Stimulated activated CD8-positive, alpha-beta memory T cell treated with anti-CD3 and anti-CD28 coated beads, Interleukin-4, amount 100 ng/mL, for 1 hour (primary cell): ENCODE data around the gene EDDM13.
A peak's percentile ranks its signal among the peaks of the same experiment; 100 is the strongest.
"Not testable (repeated sequence)": the region's sequence is repeated elsewhere in the genome, so short reads cannot be mapped to it uniquely, and the experiment has no call there.

Experiments used
- DNase-seq, 2 donors: peaks; one replicate each; pipeline ENCODE4 v3.0.0-alpha.2; 2020; ENCODE audit warnings: low read depth in 2 of 2, low spot score in 1 of 2

Gene EDDM13

DNA sequence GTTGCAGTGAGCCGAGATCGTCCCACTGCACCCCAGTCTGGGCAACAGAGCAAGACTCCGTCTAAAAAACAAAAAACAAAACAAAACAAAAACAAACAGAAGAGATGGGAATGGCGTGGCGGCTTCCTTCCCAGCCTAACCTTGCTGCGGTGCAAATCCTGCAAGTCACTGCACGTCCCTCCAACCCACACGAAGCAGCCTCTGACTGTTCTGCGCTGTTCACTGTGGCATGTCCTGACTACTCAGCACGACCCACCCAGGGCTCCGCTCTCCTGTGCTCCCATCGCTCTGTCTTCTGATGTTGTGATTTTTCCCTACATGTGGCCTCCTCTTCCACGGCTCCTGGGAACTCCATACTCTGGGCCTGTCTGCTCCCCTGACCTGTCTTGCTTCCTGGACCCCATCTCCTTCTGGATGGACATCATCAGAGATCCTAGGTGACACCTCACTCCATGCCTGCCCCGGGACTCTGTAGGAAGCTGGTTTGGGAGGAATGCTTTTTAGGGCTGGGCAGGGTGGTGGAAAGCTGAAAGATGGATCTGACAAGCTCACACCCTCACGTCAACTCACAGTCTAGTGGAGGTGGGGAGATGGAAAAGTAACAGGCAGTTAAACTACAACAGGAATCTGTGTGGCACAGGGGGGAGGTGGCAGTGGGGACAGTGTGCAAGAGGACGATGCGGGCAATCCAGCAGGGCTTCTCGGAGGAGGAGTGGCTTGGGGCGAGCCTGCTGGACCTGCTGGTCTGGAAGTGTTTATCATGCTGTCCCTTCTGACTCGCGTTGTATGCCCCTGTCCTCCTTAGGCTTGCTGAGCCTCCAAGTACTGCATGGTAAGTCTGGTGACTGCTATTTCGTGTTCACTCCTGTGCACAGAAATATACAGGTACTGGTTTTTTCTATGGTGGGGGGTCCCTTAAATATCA is 23.2 kb downstream of the EDDM13 start:
- DNase-seq = no peak

GRCh38 chr19:56297010-56297409 is 24.5 kb downstream of the EDDM13 start:
- DNase-seq = no peak

- no peak for DNase-seq
These were observed 27.1 kb downstream of the EDDM13 start for GRCh38 chr19:56299688-56300087.

GRCh38 chr19:56301155-56301554 is 28.6 kb downstream of the EDDM13 start:
- DNase-seq = no peak

- no peak for DNase-seq
These were observed 29.5 kb downstream of the EDDM13 start for GRCh38 chr19:56301886-56302620.

GRCh38 chr19:56304243-56304642 is 31.7 kb downstream of the EDDM13 start:
- no peak for DNase-seq

GRCh38 chr19:56306016-56306415 is 33.5 kb downstream of the EDDM13 start:
- no peak for DNase-seq

DNA sequence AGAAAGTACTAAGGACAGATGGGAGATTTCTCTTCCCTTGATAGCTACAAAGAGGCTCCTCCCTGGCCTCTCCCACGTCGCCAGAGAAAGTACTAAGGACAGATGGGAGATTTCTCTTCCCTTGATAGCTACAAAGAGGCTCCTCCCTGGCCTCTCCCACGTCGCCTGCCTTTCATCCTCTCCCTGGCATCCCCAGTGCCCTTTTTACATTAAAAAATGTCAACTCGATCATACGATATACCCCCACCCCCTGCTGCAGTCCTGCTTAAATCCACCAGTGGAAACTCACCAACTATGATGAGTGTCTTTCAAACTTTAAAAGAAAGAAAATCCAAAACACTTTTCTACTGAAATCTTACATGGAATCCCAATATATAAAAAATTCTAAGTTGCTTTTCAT is 34.5 kb downstream of the EDDM13 start:
- DNase-seq = not testable (repeated sequence)

DNA sequence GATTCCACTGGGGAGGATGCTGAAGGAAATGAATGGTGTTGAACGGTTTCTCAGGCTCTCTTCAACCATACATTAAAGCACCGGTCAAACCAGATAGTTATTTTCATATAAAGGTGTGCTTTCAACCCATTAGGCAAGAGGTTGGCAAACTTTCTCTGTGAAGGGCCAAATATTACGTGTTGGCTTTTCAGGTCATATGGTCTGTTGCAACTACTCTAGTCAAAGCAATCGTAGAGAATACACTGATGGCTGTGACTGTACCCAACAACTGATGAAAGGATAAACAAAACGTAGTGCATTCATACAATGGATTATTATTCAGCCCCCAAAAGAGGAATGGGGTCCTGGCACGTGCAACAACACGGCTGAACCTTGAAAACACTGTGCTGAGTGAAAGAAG is 36.2 kb downstream of the EDDM13 start:
- no peak for DNase-seq

GRCh38 chr19:56309511-56310185 is 37.1 kb downstream of the EDDM13 start:
- DNase-seq = peak in 1 of 2 donors; percentile 20

GRCh38 chr19:56310462-56310861 is 37.9 kb downstream of the EDDM13 start:
- DNase-seq = no peak

DNA sequence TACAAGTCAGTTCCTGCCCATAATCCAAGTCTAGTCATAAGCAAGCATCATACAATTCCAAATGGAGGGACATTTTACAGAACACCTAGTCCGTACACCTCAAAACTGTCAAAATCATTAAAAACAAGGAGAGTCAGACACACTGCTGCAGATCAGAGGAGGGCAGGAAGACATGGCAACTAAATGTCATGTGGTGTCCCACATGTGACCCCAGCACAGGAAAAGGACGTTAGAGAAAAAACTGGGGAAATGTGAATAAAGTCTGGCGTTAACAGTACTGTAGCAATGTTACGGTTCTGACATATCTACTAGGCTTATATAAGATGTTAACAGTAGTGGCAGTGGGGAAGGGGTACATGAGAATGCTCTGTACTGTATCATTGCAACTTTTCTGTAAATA is 39.8 kb downstream of the EDDM13 start:
- no peak for DNase-seq

- no peak for DNase-seq
These were observed 40.5 kb downstream of the EDDM13 start for GRCh38 chr19:56312787-56313657.

DNA sequence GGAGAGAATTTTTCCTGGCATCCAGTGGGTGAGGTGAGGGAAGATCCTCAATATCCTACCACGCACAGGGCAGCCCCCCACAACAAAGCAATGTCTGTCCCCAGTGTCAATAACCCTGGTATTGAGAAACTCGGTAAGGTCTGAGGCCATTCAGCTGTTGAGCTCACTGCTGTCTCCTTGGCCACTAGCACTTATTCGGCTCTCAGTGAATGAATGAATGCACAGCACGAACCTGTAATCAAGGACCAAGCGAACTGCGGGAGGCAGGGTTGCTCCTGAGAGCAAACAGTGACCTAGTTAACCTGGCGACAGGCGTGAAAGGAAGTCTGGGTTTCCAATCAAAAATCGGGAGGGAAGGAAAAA is 41.5 kb downstream of the EDDM13 start:
- DNase-seq = no peak

- DNase-seq = peak; percentile 93 to 97
These were observed 42.0 kb downstream of the EDDM13 start, which contains the start of gene ZSCAN5A for GRCh38 chr19:56314381-56315076. Gene ZSCAN5A, minus strand, starts transcription at chr19:56314839. Its CDS starts 89,793 bp downstream, at chr19:56225046.

GRCh38 chr19:56315077-56315828 is 42.7 kb downstream of the EDDM13 start:
- DNase-seq = peak; percentile 67 to 82

- DNase-seq = no peak
These were observed 44.2 kb downstream of the EDDM13 start for GRCh38 chr19:56316728-56317127.

GRCh38 chr19:56317749-56318148 is 45.2 kb downstream of the EDDM13 start:
- no peak for DNase-seq

GRCh38 chr19:56319991-56320390 is 47.4 kb downstream of the EDDM13 start:
- no peak for DNase-seq
